MM.1S (cell line): ENCODE results near the gene PLXDC2.

Experiments used
- CTCF ChIP-seq: fragments of 300-600 bp; sonication (generic); IDR thresholded peaks from 2 replicates; pipeline ENCODE4 v1.5.1; 2016; ENCODE audit warnings: antibody characterized with exemption, low read length, mixed read lengths
- EZH2 ChIP-seq: fragments of 300-600 bp; sonication (generic); optimal IDR thresholded peaks from 2 replicates; pipeline ENCODE3; 2017; ENCODE audit warnings: low read depth, mild to moderate bottlenecking, antibody characterized with exemption, low read length, mixed read lengths

- TF ChIP-seq CTCF (no peak), EZH2 (no peak)
Observed at GRCh38 chr10:20233423-20233822, 417.2 kb downstream of the PLXDC2 start.
